Mucosa of descending colon (tissue), 3 donors: Measurements from ENCODE around the gene SBF2. TPM values are rescaled to one million over a fixed set of nuclear protein-coding genes. Genes with fewer than 3 reads are reported as not detected.

Experiments
- ATAC-seq: fragments of 200-7000 bp; cut with Tn5 transposase; one replicate; pipeline ENCODE4 v1.9.1; 2020; ENCODE audit warnings: mild to moderate bottlenecking, moderate library complexity
- DNase-seq, 3 donors: peaks; one replicate each; pipeline ENCODE4 v3.0.0-alpha.2; 2020
- H3K36me3 ChIP-seq: fragments of 200-600 bp; one replicate; pipeline ENCODE4 v1.8.0; 2021; ENCODE audit warnings: low read depth, mild to moderate bottlenecking
- H3K4me1 ChIP-seq: fragments of 200-600 bp; one replicate; pipeline ENCODE4 v1.8.0; 2021; ENCODE audit warnings: low read depth, mild to moderate bottlenecking
- H3K4me3 ChIP-seq: fragments of 200-600 bp; one replicate; pipeline ENCODE4 v1.8.0; 2021; ENCODE audit warnings: mild to moderate bottlenecking
- H3K9me3 ChIP-seq: fragments of 200-600 bp; one replicate; pipeline ENCODE4 v1.8.0; 2021; ENCODE audit warnings: mild to moderate bottlenecking
- intact Hi-C, 2 donors: fragments of 100-400 bp; cut with DNase I in 1 of 2; cut with micrococcal nuclease in 1 of 2; formaldehyde crosslinking; loops; one replicate each; pipeline versions ENCODE4 v1.11.0 to v1.11.1; 2022; cut with DNase I, micrococcal nuclease
- total RNA-seq, 3 donors: library from RNA; stranded (reverse); fragmentation: NEBNext Ultra II Directional in 2 of 3; extraction: Animal tissue kit (Norgen Biotek cat#: 25700) in 2 of 3; gene quantifications; one replicate each; pipeline versions ENCODE4 v1.2.1 to v1.2.4, GENCODE V29; 2021 to 2023
- TF ChIP-seq, protein P1 (sequence below): fragments of 200-600 bp; IDR thresholded peaks from one replicate; pipeline ENCODE4 v1.8.0; 2022; ENCODE audit warnings: antibody characterized with exemption, mild to moderate bottlenecking
- donor health status: DM: no; HTN: no; CAD: no; lungs with moderate emphysema.
- donor health status: DM: no; HTN: no; CAD: no.
- donor health status: DM: no; HTN: yes; CAD: no.

SBF2 gene
- total RNA-seq, 3 donors from 2014 or later, result 35.2 to 60.3 (median 48.2) TPM

DNA sequence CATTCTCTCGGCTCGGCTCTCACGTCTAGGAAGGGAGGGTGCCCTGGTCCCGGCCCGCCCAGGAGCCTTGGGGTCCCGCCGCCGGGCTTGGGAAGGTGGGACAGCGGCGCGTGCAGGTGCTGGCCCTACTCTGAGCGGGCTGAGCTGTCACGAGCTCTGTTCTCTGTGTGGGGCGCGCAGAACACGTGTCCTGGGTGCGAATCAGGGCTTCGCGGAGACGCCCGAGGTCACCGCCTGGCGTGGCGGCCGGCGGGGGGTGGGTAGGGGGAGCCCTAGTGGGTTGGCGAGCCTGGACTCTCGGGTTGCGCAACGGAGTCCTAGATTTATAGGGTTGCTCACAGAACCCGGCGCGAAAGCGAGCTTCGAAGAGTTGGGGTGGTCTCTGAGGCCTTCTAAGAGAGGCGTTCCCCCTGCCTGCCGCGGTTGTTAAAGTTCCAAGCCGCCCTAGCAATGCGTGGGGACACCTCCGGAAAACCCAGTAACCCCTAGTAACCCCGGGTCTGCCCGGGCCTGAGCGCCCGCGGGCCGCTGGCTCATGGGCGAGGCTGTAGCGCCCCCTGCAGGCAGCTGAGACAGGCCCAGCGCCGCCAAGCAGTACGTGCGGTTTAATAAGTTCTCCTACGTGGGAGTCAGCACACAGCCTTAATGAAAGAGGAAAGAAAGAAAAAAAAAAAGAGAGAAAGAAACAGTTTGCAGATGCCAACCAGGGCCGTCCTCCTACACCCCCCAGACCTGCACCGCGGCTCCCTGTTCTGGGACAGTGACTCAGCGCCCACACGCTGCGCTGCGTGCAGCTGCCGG, 13.6 kb upstream of the SBF2 start:
- Histone ChIP-seq H3K36me3 (no peaks in the 10 kb centered on the region), H3K4me3 (peak overlapping the region; percentile 37), H3K4me1 (peaks cover 27% of the 10 kb centered on the region), H3K9me3 (no peaks in the 10 kb centered on the region)
- intact Hi-C loops, result loop anchor here (5.0 to 10.0 kb wide), 2 partner anchors 100 to 103 kb away; no protein-coding TSS in a partner anchor
- ATAC-seq, result peak; percentile 65
- DNase-seq, result peak; percentile 89 to 90 (median 90)
- TF ChIP-seq, protein P1, sequence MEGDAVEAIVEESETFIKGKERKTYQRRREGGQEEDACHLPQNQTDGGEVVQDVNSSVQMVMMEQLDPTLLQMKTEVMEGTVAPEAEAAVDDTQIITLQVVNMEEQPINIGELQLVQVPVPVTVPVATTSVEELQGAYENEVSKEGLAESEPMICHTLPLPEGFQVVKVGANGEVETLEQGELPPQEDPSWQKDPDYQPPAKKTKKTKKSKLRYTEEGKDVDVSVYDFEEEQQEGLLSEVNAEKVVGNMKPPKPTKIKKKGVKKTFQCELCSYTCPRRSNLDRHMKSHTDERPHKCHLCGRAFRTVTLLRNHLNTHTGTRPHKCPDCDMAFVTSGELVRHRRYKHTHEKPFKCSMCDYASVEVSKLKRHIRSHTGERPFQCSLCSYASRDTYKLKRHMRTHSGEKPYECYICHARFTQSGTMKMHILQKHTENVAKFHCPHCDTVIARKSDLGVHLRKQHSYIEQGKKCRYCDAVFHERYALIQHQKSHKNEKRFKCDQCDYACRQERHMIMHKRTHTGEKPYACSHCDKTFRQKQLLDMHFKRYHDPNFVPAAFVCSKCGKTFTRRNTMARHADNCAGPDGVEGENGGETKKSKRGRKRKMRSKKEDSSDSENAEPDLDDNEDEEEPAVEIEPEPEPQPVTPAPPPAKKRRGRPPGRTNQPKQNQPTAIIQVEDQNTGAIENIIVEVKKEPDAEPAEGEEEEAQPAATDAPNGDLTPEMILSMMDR, result peak; percentile 95

DNA sequence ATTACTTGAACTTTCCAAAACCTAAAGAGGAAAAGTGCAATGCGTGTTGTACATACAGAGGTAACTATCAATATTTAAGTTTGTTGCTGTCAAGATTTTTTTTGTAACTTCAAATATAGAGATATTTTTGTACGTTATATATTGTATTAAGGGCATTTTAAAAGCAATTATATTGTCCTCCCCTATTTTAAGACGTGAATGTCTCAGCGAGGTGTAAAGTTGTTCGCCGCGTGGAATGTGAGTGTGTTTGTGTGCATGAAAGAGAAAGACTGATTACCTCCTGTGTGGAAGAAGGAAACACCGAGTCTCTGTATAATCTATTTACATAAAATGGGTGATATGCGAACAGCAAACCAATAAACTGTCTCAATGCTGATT, 13.0 kb upstream of the SBF2 start:
- H3K4me1 ChIP-seq, result peaks cover 27% of the 10 kb centered on the region
- TF ChIP-seq, protein P1, result no peak
- DNase-seq, result no peak
- H3K9me3 ChIP-seq, result no peaks in the 10 kb centered on the region
- intact Hi-C loops, result loop anchor here (5.0 to 10.0 kb wide), 2 partner anchors 100 to 102 kb away; no protein-coding TSS in a partner anchor
- no peak for ATAC-seq
- H3K4me3 ChIP-seq, result peak overlapping the region; percentile 37
- no peaks in the 10 kb centered on the region for H3K36me3 ChIP-seq

DNA sequence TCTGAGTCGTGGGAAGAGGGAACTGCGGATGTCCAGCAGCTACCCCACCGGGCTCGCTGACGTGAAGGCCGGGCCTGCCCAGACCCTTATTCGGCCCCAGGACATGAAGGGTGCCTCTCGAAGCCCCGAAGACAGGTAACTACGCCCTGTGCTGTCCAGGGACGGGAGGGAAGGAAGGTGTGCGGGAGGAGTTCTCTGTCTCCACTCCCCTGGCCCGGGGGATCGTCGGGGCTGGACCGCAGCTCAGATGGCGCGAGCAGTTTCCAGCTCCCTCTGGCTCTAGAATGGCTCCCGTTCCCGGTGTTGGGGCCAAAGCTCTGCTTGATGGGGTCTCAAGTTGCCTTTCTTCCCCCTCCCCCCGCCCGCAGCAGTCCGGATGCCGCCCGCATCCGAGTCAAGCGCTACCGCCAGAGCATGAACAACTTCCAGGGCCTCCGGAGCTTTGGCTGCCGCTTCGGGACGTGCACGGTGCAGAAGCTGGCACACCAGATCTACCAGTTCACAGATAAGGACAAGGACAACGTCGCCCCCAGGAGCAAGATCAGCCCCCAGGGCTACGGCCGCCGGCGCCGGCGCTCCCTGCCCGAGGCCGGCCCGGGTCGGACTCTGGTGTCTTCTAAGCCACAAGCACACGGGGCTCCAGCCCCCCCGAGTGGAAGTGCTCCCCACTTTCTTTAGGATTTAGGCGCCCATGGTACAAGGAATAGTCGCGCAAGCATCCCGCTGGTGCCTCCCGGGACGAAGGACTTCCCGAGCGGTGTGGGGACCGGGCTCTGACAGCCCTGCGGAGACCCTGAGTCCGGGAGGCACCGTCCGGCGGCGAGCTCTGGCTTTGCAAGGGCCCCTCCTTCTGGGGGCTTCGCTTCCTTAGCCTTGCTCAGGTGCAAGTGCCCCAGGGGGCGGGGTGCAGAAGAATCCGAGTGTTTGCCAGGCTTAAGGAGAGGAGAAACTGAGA, 12.2 kb upstream of the SBF2 start:
- no peak for ATAC-seq
- Histone ChIP-seq H3K9me3 (no peaks in the 10 kb centered on the region), H3K4me3 (peak overlapping the region; percentile 37), H3K4me1 (peaks cover 27% of the 10 kb centered on the region), H3K36me3 (no peaks in the 10 kb centered on the region)
- TF ChIP-seq, protein P1, result no peak
- intact Hi-C loops, result loop anchor here (5.0 to 10.0 kb wide), 2 partner anchors 99 to 101 kb away; no protein-coding TSS in a partner anchor
- peak in 2 of 3 donors; percentile 61 to 68 for DNase-seq

DNA sequence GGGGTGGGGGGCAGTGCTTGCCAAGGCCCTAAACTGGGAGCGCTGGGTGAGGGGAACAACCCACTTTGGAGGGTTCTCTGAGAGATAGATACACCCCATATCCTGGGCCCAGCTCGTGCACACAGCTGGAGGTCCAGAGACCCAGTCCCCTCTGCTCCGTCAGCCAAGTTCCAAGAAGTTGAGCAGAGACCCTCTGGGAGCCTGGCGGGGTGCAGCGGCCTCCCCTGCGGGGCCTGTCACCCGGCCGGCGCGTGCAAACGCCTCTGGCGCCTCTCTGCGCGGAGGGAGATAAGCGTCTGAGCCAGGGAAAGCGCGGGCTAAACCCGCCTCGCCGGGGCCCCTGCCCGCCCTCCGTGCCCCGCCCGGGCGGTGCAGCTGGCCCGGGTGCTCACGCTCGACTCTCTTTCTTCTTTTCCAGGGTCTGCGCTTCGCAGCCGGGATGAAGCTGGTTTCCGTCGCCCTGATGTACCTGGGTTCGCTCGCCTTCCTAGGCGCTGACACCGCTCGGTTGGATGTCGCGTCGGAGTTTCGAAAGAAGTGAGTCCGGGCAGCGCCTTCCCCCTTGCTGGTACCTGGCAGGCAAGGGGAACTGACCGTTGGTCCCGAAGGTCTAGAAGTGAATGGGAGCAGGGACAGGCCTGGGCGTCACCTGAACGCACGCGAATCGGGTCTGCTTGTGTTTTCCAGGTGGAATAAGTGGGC, 11.4 kb upstream of the SBF2 start:
- H3K9me3 ChIP-seq, result no peaks in the 10 kb centered on the region
- ATAC-seq, result peak; percentile 8
- peak; percentile 51 to 72 (median 68) for DNase-seq
- intact Hi-C loops, result loop anchor here (5.0 to 10.0 kb wide), 2 partner anchors 98 to 101 kb away; no protein-coding TSS in a partner anchor
- TF ChIP-seq, protein P1, result no peak
- H3K4me1 ChIP-seq, result peaks cover 27% of the 10 kb centered on the region
- no peaks in the 10 kb centered on the region for H3K36me3 ChIP-seq
- H3K4me3 ChIP-seq, result peak overlapping the region; percentile 37
